Non-pigmented ciliary epithelial cell (primary cell): ENCODE measurements around the gene LOXL1.
"Not testable (repeated sequence)": the region's sequence is repeated elsewhere in the genome, so short reads cannot be mapped to it uniquely, and the experiment has no call there.

Source experiments
- DNase-seq: peaks from one replicate; pipeline ENCODE4 v3.0.0-alpha.2; 2010; ENCODE audit warnings: low read depth

The LOXL1 gene

GRCh38 chr15:73922186-73923151 is 3.8 kb upstream of the LOXL1 start:
- DNase-seq, result no peak

GRCh38 chr15:73923156-73923487 is 3.1 kb upstream of the LOXL1 start:
- no peak for DNase-seq

GRCh38 chr15:73923488-73924164 is 2.6 kb upstream of the LOXL1 start:
- DNase-seq, result no peak

GRCh38 chr15:73924171-73924921 is 1.9 kb upstream of the LOXL1 start:
- DNase-seq, result no peak

GRCh38 chr15:73925848-73926218 is 429 bp upstream of the LOXL1 start:
- no peak for DNase-seq

- no peak for DNase-seq
These were observed 777 bp downstream of the LOXL1 start for GRCh38 chr15:73927003-73927475.

GRCh38 chr15:73927476-73928240 is 1.4 kb downstream of the LOXL1 start:
- no peak for DNase-seq

- no peak for DNase-seq
These were observed 1.9 kb downstream of the LOXL1 start for GRCh38 chr15:73928241-73928579.

- no peak for DNase-seq
These were observed 2.8 kb downstream of the LOXL1 start for GRCh38 chr15:73928971-73929627.

- DNase-seq, result peak; percentile 76
These were observed 4.1 kb downstream of the LOXL1 start for GRCh38 chr15:73930371-73930770.

GRCh38 chr15:73930790-73931281 is 4.6 kb downstream of the LOXL1 start:
- no peak for DNase-seq

- no peak for DNase-seq
These were observed 5.2 kb downstream of the LOXL1 start for GRCh38 chr15:73931441-73931840.

- no peak for DNase-seq
These were observed 6.3 kb downstream of the LOXL1 start for GRCh38 chr15:73932381-73933191.

GRCh38 chr15:73934281-73934680 is 8.0 kb downstream of the LOXL1 start:
- DNase-seq, result no peak

- DNase-seq, result no peak
These were observed 9.3 kb downstream of the LOXL1 start for GRCh38 chr15:73935547-73935946.

GRCh38 chr15:73936181-73936580 is 9.9 kb downstream of the LOXL1 start:
- no peak for DNase-seq

- DNase-seq, result no peak
These were observed 10.5 kb downstream of the LOXL1 start for GRCh38 chr15:73936588-73937290.

- DNase-seq, result no peak
These were observed 11.0 kb downstream of the LOXL1 start for GRCh38 chr15:73937296-73937695.

- DNase-seq, result no peak
These were observed 11.5 kb downstream of the LOXL1 start for GRCh38 chr15:73937726-73938125.

GRCh38 chr15:73938516-73938915 is 12.3 kb downstream of the LOXL1 start:
- DNase-seq, result not testable (repeated sequence)
